HepG2 (cell line): ENCODE measurements around the gene CD68. TPM values are rescaled to one million over a fixed set of nuclear protein-coding genes. Genes with fewer than 3 reads are reported as not detected.

Source experiments
- ATAC-seq: fragments of 200-7000 bp; cut with Tn5 transposase; 3 replicates; pipeline ENCODE4 v1.9.1; 2020; ENCODE audit warnings: mild to moderate bottlenecking, moderate library complexity
- BruUV-seq: library from RNA; stranded (reverse); fragments of 400-500 nt; replicated peaks from 2 replicates; lab custom pipeline; 2021; lab: Mats Ljungman, UMichigan
- CTCF ChIA-PET: fragments of 300-600 bp; formaldehyde crosslinking; extraction: SDS; loops from one replicate; lab custom pipeline; 2021; ENCODE audit warnings: low total read pairs, inconsistent platforms, low intra/inter-chr PET ratio; lab: Yijun Ruan, JAX
- POLR2A ChIA-PET: fragments of 350-600 bp; sonication (Branson Sonifier 250); formaldehyde crosslinking; loops from one replicate; lab custom pipeline; 2020; ENCODE audit warnings: antibody characterized with exemption, inconsistent platforms; lab: Yijun Ruan, JAX
- DNase-seq: peaks from one replicate; pipeline ENCODE4 v3.0.0-alpha.2; 2015; ENCODE audit warnings: low spot score
- FAIRE-seq: peaks from 3 replicates; lab custom pipeline; 2011; peaks lifted over from hg19 to GRCh38; lab: Jason Lieb, UNC
- H2AFZ ChIP-seq: one replicate; pipeline ENCODE4 v1.6.1; 2011; ENCODE audit warnings: low read length, inconsistent platforms
- H3K27ac ChIP-seq: fragments of 300-600 bp; 3 replicates; pipeline ENCODE4 v1.8.0; 2011; ENCODE audit warnings: mixed run types, mild to moderate bottlenecking, mixed read lengths, low read length, inconsistent platforms; ENCODE audit not compliant: insufficient read depth; ENCODE audit errors: extremely low read length
- H3K27me3 ChIP-seq, 2 experiments: fragments of 200-600 bp in 1 of 2; 2 replicates in 1 of 2; 3 replicates in 1 of 2; pipeline versions ENCODE4 v1.6.0 to v1.8.0; 2011; ENCODE audit warnings: low read length in 2 of 2, mild to moderate bottlenecking in 2 of 2, moderate library complexity in 2 of 2, inconsistent platforms in 1 of 2; ENCODE audit not compliant: insufficient read depth in 2 of 2, control insufficient read depth in 1 of 2
- H3K36me3 ChIP-seq, 2 experiments: fragments of 200-600 bp in 1 of 2; replicated peaks in 1 of 2; 2 replicates in 1 of 2; 3 replicates in 1 of 2; pipeline versions ENCODE4 v1.5.1 to v1.8.0; 2011; ENCODE audit warnings: low read length in 2 of 2, inconsistent platforms in 1 of 2; ENCODE audit not compliant: insufficient read depth in 2 of 2, control insufficient read depth in 1 of 2
- H3K4me1 ChIP-seq: 2 replicates; pipeline ENCODE4 v1.5.1; 2012; ENCODE audit warnings: low read length, inconsistent platforms; ENCODE audit not compliant: insufficient read depth
- H3K4me2 ChIP-seq: 2 replicates; pipeline ENCODE4 v1.6.0; 2011; ENCODE audit warnings: low read depth, low read length, inconsistent platforms
- H3K4me3 ChIP-seq, 3 experiments: fragments of 200-600 bp in 1 of 3; sonication (generic), shearing (Covaris generic) in 1 of 3; replicated peaks in 1 of 3; 2 replicates each; pipeline ENCODE4 v1.5.1; 2011 to 2016; ENCODE audit warnings: low read length in 3 of 3, inconsistent platforms in 2 of 3, low read depth in 2 of 3, mild to moderate bottlenecking in 2 of 3, control low read depth in 1 of 3, mixed read lengths in 1 of 3; ENCODE audit not compliant: insufficient read depth in 1 of 3
- H3K79me2 ChIP-seq: one replicate; pipeline ENCODE4 v1.6.1; 2011; ENCODE audit warnings: low read length, inconsistent platforms; ENCODE audit not compliant: insufficient read depth
- H3K9ac ChIP-seq: 2 replicates; pipeline ENCODE4 v1.6.0; 2011; ENCODE audit warnings: mild to moderate bottlenecking, low read depth, low read length, inconsistent platforms; ENCODE audit not compliant: insufficient read depth
- H3K9me3 ChIP-seq: 2 replicates; pipeline ENCODE4 v1.5.1; 2012; ENCODE audit warnings: mild to moderate bottlenecking, low read length
- H4K20me1 ChIP-seq: 2 replicates; pipeline ENCODE4 v1.6.0; 2011; ENCODE audit warnings: inconsistent platforms, mild to moderate bottlenecking, low read length, moderate library complexity; ENCODE audit not compliant: insufficient read depth
- AGO2 ChIP-seq: fragments of 200-400 bp; formaldehyde crosslinking; optimal IDR thresholded peaks from 2 replicates; pipeline ENCODE3; 2017; ENCODE audit warnings: mild to moderate bottlenecking, low read depth, low read length, moderate library complexity
- DPF2 ChIP-seq: sonication (generic); formaldehyde crosslinking; IDR thresholded peaks from 2 replicates; pipeline ENCODE4 v1.4.0; 2020; ENCODE audit warnings: mild to moderate bottlenecking, low read depth, missing genetic modification reagents, borderline replicate concordance
- ELF1 ChIP-seq: sonication (generic); formaldehyde crosslinking; IDR thresholded peaks from 2 replicates; pipeline ENCODE4 v1.4.0; 2020; ENCODE audit warnings: missing genetic modification reagents
- POLR2G ChIP-seq: fragments of 200-400 bp; formaldehyde crosslinking; IDR thresholded peaks from 2 replicates; pipeline ENCODE4 v1.6.1; 2018; ENCODE audit warnings: mild to moderate bottlenecking, low read depth, low read length, moderate library complexity
- RBFOX2 ChIP-seq: fragments of 200-400 bp; formaldehyde crosslinking; IDR thresholded peaks from 2 replicates; pipeline ENCODE4 v1.6.1; 2017; ENCODE audit warnings: low read depth, mild to moderate bottlenecking, low read length
- RBM22 ChIP-seq: fragments of 200-400 bp; formaldehyde crosslinking; optimal IDR thresholded peaks from 2 replicates; pipeline ENCODE3; 2017; ENCODE audit warnings: mild to moderate bottlenecking, low read length, moderate library complexity
- TGIF2 ChIP-seq: IDR thresholded peaks from 2 replicates; pipeline ENCODE4 v1.6.1; 2016; ENCODE audit warnings: control low read depth, missing compliant biosample characterization
- ZBTB3 ChIP-seq: sonication (generic); formaldehyde crosslinking; IDR thresholded peaks from 2 replicates; pipeline ENCODE4 v1.4.0; 2020; ENCODE audit warnings: low read depth, mild to moderate bottlenecking, moderate library complexity, missing genetic modification reagents, borderline replicate concordance
- ZNF441 ChIP-seq: sonication (generic); formaldehyde crosslinking; IDR thresholded peaks from 2 replicates; pipeline ENCODE4 v1.7.0; 2021; ENCODE audit warnings: missing genetic modification reagents, borderline replicate concordance
- ZNF510 ChIP-seq: sonication (generic); formaldehyde crosslinking; IDR thresholded peaks from 2 replicates; pipeline ENCODE4 v1.4.0; 2020; ENCODE audit warnings: low read depth, mild to moderate bottlenecking, missing genetic modification reagents
- ZNF598 ChIP-seq: sonication (generic); formaldehyde crosslinking; IDR thresholded peaks from 2 replicates; pipeline ENCODE4 v1.5.1; 2020; ENCODE audit warnings: mild to moderate bottlenecking, missing genetic modification reagents, borderline replicate concordance
- ZNF780A ChIP-seq: sonication (generic); formaldehyde crosslinking; IDR thresholded peaks from 2 replicates; pipeline ENCODE4 v1.8.0; 2022; ENCODE audit warnings: mild to moderate bottlenecking, missing genetic modification reagents, moderate library complexity
- ZSCAN21 ChIP-seq: sonication (generic); formaldehyde crosslinking; IDR thresholded peaks from 2 replicates; pipeline ENCODE4 v1.8.0; 2022; ENCODE audit warnings: mild to moderate bottlenecking, missing genetic modification reagents, moderate library complexity, borderline replicate concordance
- WGBS: methylation state at CpG from one replicate; pipeline ENCODE4 v1.1.6; 2017; ENCODE audit warnings: low lambda C conversion rate; 5-methylcytosine and 5-hydroxymethylcytosine counted together
- in situ Hi-C: cut with HindIII; loops from 2 replicates; pipeline ENCODE4 v1.10.0; 2017; ENCODE audit warnings: low pct_unique_long_range_greater_than_20kb; ENCODE audit not compliant: extremely low pct_ligation_motif_present
- intact Hi-C: fragments of 100-400 bp; cut with micrococcal nuclease; formaldehyde crosslinking; loops from one replicate; pipeline ENCODE4 v1.10.0; 2022; ENCODE audit not compliant: unreplicated experiment
- polyA plus RNA-seq, 8 experiments: library from polyadenylated mRNA; depleted of rRNA in 3 of 8; stranded (reverse) in 7 of 8; unstranded in 1 of 8; fragments of >200 nt; fragmentation: Illumina TruSeq in 4 of 8; extraction: Trizol in 4 of 8; gene quantifications; 2 replicates each; pipeline versions ENCODE4 v1.2.1 to v1.2.3, GENCODE V29; 2011 to 2016; ENCODE audit warnings: low read depth in 4 of 8, missing spikeins in 1 of 8, mixed read lengths in 1 of 8; ENCODE audit not compliant: insufficient read depth in 1 of 8
- total RNA-seq, 5 experiments: library from RNA; depleted of rRNA; stranded (reverse); fragments of >200 nt; fragmentation: Illumina TruSeq; extraction: Trizol; gene quantifications; 2 replicates each; pipeline ENCODE4 v1.2.3, GENCODE V29; 2016; ENCODE audit warnings: low read depth in 1 of 5
- TF ChIP-seq, protein P1 (sequence below): sonication (generic); formaldehyde crosslinking; IDR thresholded peaks from 2 replicates; pipeline ENCODE4 v1.4.0; 2020; ENCODE audit warnings: missing genetic modification reagents
- TF ChIP-seq, protein P2 (sequence below), 2 experiments: sonication (generic) in 1 of 2; formaldehyde crosslinking in 1 of 2; IDR thresholded peaks; 2 replicates each; pipeline versions ENCODE4 v1.5.1 to v1.6.1; 2011 to 2020; ENCODE audit warnings: borderline replicate concordance in 1 of 2, low read depth in 1 of 2, low read length in 1 of 2, mild to moderate bottlenecking in 1 of 2, missing genetic modification reagents in 1 of 2, moderate library complexity in 1 of 2
- TF ChIP-seq, protein P3 (sequence below): sonication (generic); formaldehyde crosslinking; IDR thresholded peaks from 2 replicates; pipeline ENCODE4 v1.8.0; 2022; ENCODE audit warnings: mild to moderate bottlenecking, missing genetic modification reagents, moderate library complexity

CD68 gene
- total and polyA plus RNA-seq, 2 of the 13 experiments (the other 11 are each of a cell fraction or from before 2014, with no cell fraction given) = 10.3 to 104 TPM

DNA sequence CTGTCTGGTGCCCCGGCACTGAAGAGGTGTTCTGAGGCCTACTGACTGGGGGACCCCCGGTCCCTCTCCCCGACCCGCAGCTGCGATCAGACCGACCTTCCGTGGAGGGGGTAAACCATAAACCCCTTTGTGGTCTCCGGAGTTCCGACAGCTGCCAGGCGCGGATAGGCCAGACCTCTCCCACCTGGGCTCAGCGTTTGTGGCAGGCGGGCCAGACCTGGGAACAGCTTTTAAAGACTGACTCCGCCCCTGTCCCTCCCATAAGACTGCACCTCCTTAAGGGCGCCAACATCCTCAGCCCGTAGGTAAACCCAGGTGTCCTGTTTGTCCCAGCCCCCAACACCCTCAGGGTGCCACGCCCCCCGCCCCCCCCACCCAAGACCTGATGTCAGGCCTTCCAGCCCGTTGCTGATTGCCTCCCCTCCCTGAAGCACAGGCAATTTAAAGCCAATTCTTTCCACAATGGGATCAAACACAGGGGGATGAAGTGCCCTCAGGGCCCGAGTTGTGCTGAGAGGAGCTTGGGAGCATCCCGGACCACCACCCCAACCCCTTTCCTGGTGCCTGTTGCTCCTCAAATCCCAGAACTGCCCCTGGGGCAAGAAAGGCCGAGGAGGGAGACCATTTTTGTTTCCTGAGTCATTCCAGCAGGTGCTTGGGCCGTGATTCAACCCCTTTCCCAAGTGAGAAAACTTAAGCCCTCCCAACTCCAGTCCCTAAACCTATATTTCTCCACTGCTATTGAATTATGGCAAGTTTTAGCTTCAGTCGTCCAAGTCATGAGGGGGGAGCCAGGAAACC is 10.7 kb downstream of the CD68 start, which contains the start of gene SOX15 (continued):
- TF ChIP-seq, protein P1, sequence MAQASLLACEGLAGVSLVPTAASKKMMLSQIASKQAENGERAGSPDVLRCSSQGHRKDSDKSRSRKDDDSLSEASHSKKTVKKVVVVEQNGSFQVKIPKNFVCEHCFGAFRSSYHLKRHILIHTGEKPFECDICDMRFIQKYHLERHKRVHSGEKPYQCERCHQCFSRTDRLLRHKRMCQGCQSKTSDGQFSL (CRISPR knock-in tag) = peak; percentile 64; the same call in 1 of the 2 replicates
- TF ChIP-seq TGIF2 (CRISPR knock-in tag) (no peak), ZNF510 (CRISPR knock-in tag) (no peak)
- TF ChIP-seq, all 625 proteins: peak for 4

DNA sequence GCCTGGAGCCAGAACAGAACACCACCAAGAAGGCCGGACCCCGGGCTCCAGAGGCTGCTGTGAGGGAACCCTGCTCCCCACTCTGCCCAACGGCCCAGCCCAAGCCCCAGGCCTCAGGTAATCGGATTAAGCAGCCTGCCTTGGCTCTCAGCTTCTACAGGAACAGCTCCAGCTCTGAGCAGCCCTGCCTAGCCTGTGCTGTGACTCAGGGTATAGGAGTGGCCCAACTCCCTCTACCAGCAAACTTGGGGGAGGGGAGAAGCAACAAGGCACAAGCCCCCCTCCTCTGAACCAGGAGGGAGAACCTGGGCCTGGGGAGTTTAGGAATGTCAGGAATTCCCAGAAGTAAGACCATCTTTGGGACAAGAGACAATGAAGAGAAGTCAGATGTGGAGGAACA is 11.3 kb downstream of the CD68 start:
- Histone ChIP-seq H3K9me3 (no peaks in the 10 kb centered on the region), H3K27ac (peak overlapping the region; percentile 13), H3K4me2 (no peak overlapping the region), H3K9ac (no peak overlapping the region), H4K20me1 (no peaks in the 10 kb centered on the region), H3K4me1 (no peaks in the 10 kb centered on the region), H3K4me3 (no peak overlapping the region), H3K79me2 (no peaks in the 10 kb centered on the region), H3K27me3 (no peaks in the 10 kb centered on the region), H2AFZ (no peak overlapping the region), H3K36me3 (peaks cover 33 to 66% of the 10 kb centered on the region in 2 experiments)
- intact Hi-C loops (no loop called here), in situ Hi-C loops (no loop called here)
- no TSS peak for BruUV-seq
- CTCF ChIA-PET = no interaction called here
- POLR2A ChIA-PET = no interaction called here
- no peak for FAIRE-seq
- 95% methylated on average over 4 of the region's 4 CpGs for WGBS
- no peak for DNase-seq
- TF ChIP-seq ZSCAN21 (no peak), POLR2G (peak; percentile 25), RBFOX2 (0 out of 2 replicates have a peak, but pooled peaks have one; percentile 16), ZNF441 (CRISPR knock-in tag) (no peak), RBM22 (peak; percentile 44), AGO2 (peak; percentile 46), ZNF780A (CRISPR knock-in tag) (no peak), ZBTB3 (CRISPR knock-in tag) (no peak), ELF1 (no peak), ZNF598 (CRISPR knock-in tag) (no peak), DPF2 (CRISPR knock-in tag) (no peak)
- TF ChIP-seq, protein P2, sequence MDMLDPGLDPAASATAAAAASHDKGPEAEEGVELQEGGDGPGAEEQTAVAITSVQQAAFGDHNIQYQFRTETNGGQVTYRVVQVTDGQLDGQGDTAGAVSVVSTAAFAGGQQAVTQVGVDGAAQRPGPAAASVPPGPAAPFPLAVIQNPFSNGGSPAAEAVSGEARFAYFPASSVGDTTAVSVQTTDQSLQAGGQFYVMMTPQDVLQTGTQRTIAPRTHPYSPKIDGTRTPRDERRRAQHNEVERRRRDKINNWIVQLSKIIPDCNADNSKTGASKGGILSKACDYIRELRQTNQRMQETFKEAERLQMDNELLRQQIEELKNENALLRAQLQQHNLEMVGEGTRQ (IDR thresholded peaks at IDR 0.05; ENCODE audit: low read depth, low read length) = no peak
- TF ChIP-seq, protein P2 (CRISPR knock-in tag; IDR thresholded peaks at IDR 0.05; ENCODE audit: borderline replicate concordance) = no peak
- TF ChIP-seq, protein P3, sequence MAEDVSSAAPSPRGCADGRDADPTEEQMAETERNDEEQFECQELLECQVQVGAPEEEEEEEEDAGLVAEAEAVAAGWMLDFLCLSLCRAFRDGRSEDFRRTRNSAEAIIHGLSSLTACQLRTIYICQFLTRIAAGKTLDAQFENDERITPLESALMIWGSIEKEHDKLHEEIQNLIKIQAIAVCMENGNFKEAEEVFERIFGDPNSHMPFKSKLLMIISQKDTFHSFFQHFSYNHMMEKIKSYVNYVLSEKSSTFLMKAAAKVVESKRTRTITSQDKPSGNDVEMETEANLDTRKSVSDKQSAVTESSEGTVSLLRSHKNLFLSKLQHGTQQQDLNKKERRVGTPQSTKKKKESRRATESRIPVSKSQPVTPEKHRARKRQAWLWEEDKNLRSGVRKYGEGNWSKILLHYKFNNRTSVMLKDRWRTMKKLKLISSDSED (CRISPR knock-in tag) = no peak
- ATAC-seq = peak; percentile 9; the same call in 1 of the 3 replicates
